Trophoblast cell (in vitro differentiated cells and primary cell): ENCODE measurements around the gene KIFAP3.
A peak's percentile ranks its signal among the peaks of the same experiment; 100 is the strongest.

Source experiments
- DNase-seq, 2 donors: peaks; one replicate each; pipeline ENCODE4 v3.0.0-alpha.2; 2016
- H2AFZ ChIP-seq: 2 replicates; pipeline ENCODE4 v1.6.1; 2013; ENCODE audit warnings: low read length, moderate library complexity, mild to moderate bottlenecking; ENCODE audit not compliant: insufficient read depth, poor library complexity
- H2AK5ac ChIP-seq: 2 replicates; pipeline ENCODE4 v1.6.1; 2013; ENCODE audit warnings: mild to moderate bottlenecking, low read length
- H2BK120ac ChIP-seq: 2 replicates; pipeline ENCODE4 v1.6.1; 2013; ENCODE audit warnings: low read length, mild to moderate bottlenecking, moderate library complexity; ENCODE audit not compliant: insufficient read depth, poor library complexity
- H2BK12ac ChIP-seq: 2 replicates; pipeline ENCODE4 v1.6.1; 2013; ENCODE audit warnings: mild to moderate bottlenecking, low read length, moderate library complexity
- H2BK5ac ChIP-seq: 2 replicates; pipeline ENCODE4 v1.6.1; 2013; ENCODE audit warnings: low read length, low read depth, moderate library complexity, mild to moderate bottlenecking; ENCODE audit not compliant: poor library complexity
- H3K14ac ChIP-seq: 2 replicates; pipeline ENCODE4 v1.6.1; 2013; ENCODE audit warnings: mild to moderate bottlenecking, low read length
- H3K18ac ChIP-seq: 2 replicates; pipeline ENCODE4 v1.6.1; 2013; ENCODE audit warnings: mild to moderate bottlenecking, low read length
- H3K23ac ChIP-seq: 2 replicates; pipeline ENCODE4 v1.6.1; 2013; ENCODE audit warnings: low read length
- H3K27ac ChIP-seq: 2 replicates; pipeline ENCODE4 v1.5.1; 2013; ENCODE audit warnings: low read depth, mild to moderate bottlenecking, inconsistent platforms, low read length, moderate library complexity
- H3K27me3 ChIP-seq: 2 replicates; pipeline ENCODE4 v1.6.1; 2013; ENCODE audit warnings: inconsistent platforms, mild to moderate bottlenecking, low read length, moderate library complexity; ENCODE audit not compliant: insufficient read depth
- H3K36me3 ChIP-seq, 2 experiments: 1 replicate in 1 of 2; 2 replicates in 1 of 2; pipeline ENCODE4 v1.6.1; 2013; ENCODE audit warnings: low read length in 2 of 2, mild to moderate bottlenecking in 2 of 2, moderate library complexity in 1 of 2; ENCODE audit not compliant: insufficient read depth in 2 of 2, control insufficient read depth in 1 of 2
- H3K4ac ChIP-seq: 2 replicates; pipeline ENCODE4 v1.6.1; 2013; ENCODE audit warnings: low read depth, mild to moderate bottlenecking, low read length, moderate library complexity
- H3K4me1 ChIP-seq, 2 experiments: 1 replicate in 1 of 2; 2 replicates in 1 of 2; pipeline ENCODE4 v1.6.1; 2013; ENCODE audit warnings: low read length in 2 of 2, mild to moderate bottlenecking in 2 of 2, moderate library complexity in 1 of 2; ENCODE audit not compliant: insufficient read depth in 2 of 2, control insufficient read depth in 1 of 2
- H3K4me2 ChIP-seq: 2 replicates; pipeline ENCODE4 v1.6.1; 2013; ENCODE audit warnings: inconsistent platforms, mild to moderate bottlenecking, low read length, moderate library complexity
- H3K4me3 ChIP-seq: 2 replicates; pipeline ENCODE4 v1.5.1; 2013; ENCODE audit warnings: mild to moderate bottlenecking, low read depth, low read length, inconsistent platforms
- H3K79me1 ChIP-seq: one replicate; pipeline ENCODE4 v1.6.1; 2013; ENCODE audit warnings: low read length
- H3K79me2 ChIP-seq: 2 replicates; pipeline ENCODE4 v1.6.1; 2013; ENCODE audit warnings: low read length, mild to moderate bottlenecking; ENCODE audit not compliant: control insufficient read depth, insufficient read depth, poor library complexity
- H3K9ac ChIP-seq: 2 replicates; pipeline ENCODE4 v1.6.1; 2013; ENCODE audit warnings: mild to moderate bottlenecking, low read length
- H3K9me3 ChIP-seq: 2 replicates; pipeline ENCODE4 v1.6.1; 2013; ENCODE audit warnings: low read depth, mild to moderate bottlenecking, control low read depth, inconsistent platforms, low read length; ENCODE audit not compliant: insufficient read depth
- H4K12ac ChIP-seq: 2 replicates; pipeline ENCODE4 v1.6.1; 2013; ENCODE audit warnings: low read depth, mild to moderate bottlenecking, low read length, moderate library complexity
- H4K8ac ChIP-seq: 2 replicates; pipeline ENCODE4 v1.6.1; 2013; ENCODE audit warnings: low read depth, mild to moderate bottlenecking, low read length, moderate library complexity
- H4K91ac ChIP-seq: one replicate; pipeline ENCODE4 v1.6.1; 2013; ENCODE audit warnings: low read depth, mild to moderate bottlenecking, low read length, moderate library complexity
- WGBS: extraction: QIAGEN DNeasy Blood & Tissue Kit; methylation state at CpG from one replicate; pipeline ENCODE4 v1.1.7; 2013; ENCODE audit warnings: missing lambda C conversion rate; ENCODE audit not compliant: insufficient read length, insufficient coverage; ENCODE audit errors: extremely low coverage; 5-methylcytosine and 5-hydroxymethylcytosine counted together

Gene KIFAP3

DNA sequence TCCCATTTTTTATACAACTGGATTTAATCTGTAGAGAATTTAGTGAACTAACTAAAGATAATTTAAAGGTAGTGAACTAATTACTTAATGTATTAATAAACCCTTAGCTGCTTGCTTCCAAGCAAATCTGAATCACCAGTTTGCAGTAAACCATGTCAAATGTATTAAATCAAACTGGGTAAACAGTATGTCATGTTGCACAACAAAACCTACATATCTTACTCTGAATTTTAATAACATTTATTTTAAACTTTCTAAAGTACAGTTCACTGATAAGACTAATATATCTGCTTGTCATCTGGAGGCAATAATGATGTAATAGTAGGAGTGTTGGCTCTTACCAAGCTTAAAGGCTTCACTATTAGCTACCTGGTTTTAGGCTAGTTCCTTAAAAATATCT lies 128.3 kb downstream of the KIFAP3 start:
- Histone ChIP-seq H3K9ac (no peak overlapping the region), H3K79me2 (peaks cover 3% of the 10 kb centered on the region), H3K27me3 (no peaks in the 10 kb centered on the region), H2BK5ac (no peak overlapping the region), H4K91ac (no peak overlapping the region), H3K4me2 (no peak overlapping the region), H3K23ac (no peak overlapping the region), H3K9me3 (peaks cover 1% of the 10 kb centered on the region), H3K18ac (no peak overlapping the region), H2BK120ac (no peak overlapping the region), H3K27ac (no peak overlapping the region), H4K12ac (no peak overlapping the region), H4K8ac (no peak overlapping the region), H2BK12ac (no peak overlapping the region), H2AFZ (no peak overlapping the region), H2AK5ac (no peak overlapping the region), H3K14ac (no peak overlapping the region), H3K4me1 (peaks cover 6 to 8% of the 10 kb centered on the region in 2 experiments), H3K79me1 (peaks cover 16% of the 10 kb centered on the region), H3K4me3 (no peak overlapping the region), H3K36me3 (peaks cover 11% of the 10 kb centered on the region in 2 experiments), H3K4ac (no peak overlapping the region)
- DNase-seq, result no peak

DNA sequence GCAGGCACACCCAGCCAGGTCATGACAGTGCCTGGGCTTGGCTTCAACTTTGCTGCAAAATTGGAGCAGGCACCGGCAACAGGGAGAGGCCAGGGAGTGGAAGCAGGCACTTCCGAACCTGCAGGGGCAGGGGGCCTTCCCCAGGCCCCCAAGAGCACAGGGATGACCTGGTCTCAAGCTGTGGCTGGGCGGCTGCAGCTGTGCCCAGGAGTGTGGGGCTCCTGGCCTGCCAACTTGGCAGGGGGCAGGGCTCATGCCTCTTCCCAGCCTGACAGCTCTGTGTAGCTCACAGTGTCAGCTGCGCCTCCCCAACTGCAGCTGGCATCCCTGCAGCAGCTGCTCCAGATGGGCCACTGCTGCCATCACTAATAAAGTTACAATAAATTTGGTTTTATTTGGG lies 129.3 kb downstream of the KIFAP3 start:
- no peak overlapping the region for H3K9ac ChIP-seq
- peak overlapping the region; percentile 96 for H4K91ac ChIP-seq
- peak overlapping the region; percentile 42 for H4K8ac ChIP-seq
- H4K12ac ChIP-seq, result no peak overlapping the region
- no peak overlapping the region for H2AFZ ChIP-seq
- peak overlapping the region; percentile 51 for H2BK12ac ChIP-seq
- peak overlapping the region; percentile 29 for H3K18ac ChIP-seq
- peaks cover 11 to 13% of the 10 kb centered on the region in 2 experiments for H3K36me3 ChIP-seq
- peaks cover 8% of the 10 kb centered on the region in 2 experiments for H3K4me1 ChIP-seq
- peaks cover 1% of the 10 kb centered on the region for H3K9me3 ChIP-seq
- peak overlapping the region; percentile 76 for H2AK5ac ChIP-seq
- peaks cover 3% of the 10 kb centered on the region for H3K79me2 ChIP-seq
- H3K27ac ChIP-seq, result no peak overlapping the region
- no peak overlapping the region for H3K4ac ChIP-seq
- no peak overlapping the region for H3K4me2 ChIP-seq
- H3K4me3 ChIP-seq, result no peak overlapping the region
- peak overlapping the region; percentile 39 for H3K14ac ChIP-seq
- no CpG with 5 or more reads among the region's 4 CpGs for WGBS
- peak overlapping the region; percentile 59 for H2BK5ac ChIP-seq
- peaks cover 19% of the 10 kb centered on the region for H3K79me1 ChIP-seq
- no peaks in the 10 kb centered on the region for H3K27me3 ChIP-seq
- H3K23ac ChIP-seq, result no peak overlapping the region
- H2BK120ac ChIP-seq, result peak overlapping the region; percentile 81
- DNase-seq, result no peak

DNA sequence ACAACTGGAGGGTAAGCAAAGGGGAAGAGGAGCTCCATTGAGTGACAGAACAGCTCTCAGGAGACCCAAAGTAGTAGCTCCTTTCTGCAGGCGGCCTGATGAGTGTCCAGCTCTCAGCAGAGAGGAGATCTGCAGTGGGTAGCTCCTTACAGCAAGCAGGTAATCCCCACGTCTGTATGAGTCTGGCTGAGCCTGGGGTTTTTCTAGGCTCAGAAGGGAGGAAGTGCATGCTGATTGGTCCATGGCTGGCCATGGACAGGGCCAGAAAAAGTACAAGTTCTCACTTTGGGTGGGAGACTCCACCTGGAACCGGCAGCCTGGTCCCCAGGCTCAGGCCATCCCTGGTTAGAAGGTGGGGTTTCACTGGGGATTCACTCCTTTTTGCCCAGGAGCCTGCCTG lies 129.9 kb downstream of the KIFAP3 start:
- no CpG with 5 or more reads among the region's 3 CpGs for WGBS
- Histone ChIP-seq H4K12ac (no peak overlapping the region), H4K8ac (peak overlapping the region; percentile 8), H2AK5ac (no peak overlapping the region), H3K27ac (no peak overlapping the region), H3K4me1 (peaks cover 8% of the 10 kb centered on the region in 2 experiments), H3K36me3 (peaks cover 11 to 13% of the 10 kb centered on the region in 2 experiments), H2BK12ac (peak overlapping the region; percentile 59), H3K18ac (peak overlapping the region; percentile 92), H3K27me3 (no peaks in the 10 kb centered on the region), H3K4me3 (no peak overlapping the region), H3K23ac (no peak overlapping the region), H4K91ac (peak overlapping the region; percentile 96), H3K79me1 (peaks cover 19% of the 10 kb centered on the region), H3K14ac (no peak overlapping the region), H2BK5ac (peak overlapping the region; percentile 38), H3K9ac (no peak overlapping the region), H2BK120ac (peak overlapping the region; percentile 86), H2AFZ (no peak overlapping the region), H3K9me3 (peaks cover 1% of the 10 kb centered on the region), H3K79me2 (peaks cover 3% of the 10 kb centered on the region), H3K4me2 (no peak overlapping the region), H3K4ac (no peak overlapping the region)
- DNase-seq, result no peak

DNA sequence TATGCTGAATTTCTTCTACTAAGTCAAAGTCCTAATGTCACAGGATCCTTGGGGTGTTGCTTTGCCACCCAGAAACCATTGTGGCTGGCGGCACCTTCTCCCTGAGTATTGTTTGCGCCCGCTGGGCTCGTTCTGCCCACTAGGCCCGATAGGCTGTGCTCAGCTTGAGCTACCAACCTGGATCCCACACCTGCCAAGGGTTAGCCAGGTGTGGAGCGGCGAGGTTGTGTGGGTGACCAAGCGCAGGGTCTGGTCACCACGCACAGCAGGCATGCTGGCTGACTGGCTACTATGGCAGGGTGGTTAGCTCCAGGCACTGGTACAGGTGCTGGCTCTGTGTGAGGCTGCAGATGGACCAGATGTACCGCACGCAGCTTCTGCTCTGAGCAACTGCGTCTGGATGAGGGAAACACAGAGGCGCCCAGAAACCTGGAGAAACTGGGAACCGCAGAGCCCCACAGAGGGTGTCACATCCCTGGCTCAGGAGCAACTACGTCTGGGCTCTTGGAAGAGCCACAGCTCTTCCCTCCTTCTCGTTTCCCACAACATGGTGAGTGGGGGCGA lies 130.4 kb downstream of the KIFAP3 start:
- H2AFZ ChIP-seq, result peak overlapping the region; percentile 75
- WGBS, result no CpG with 5 or more reads among the region's 17 CpGs

More for the DNA sequence above, 130.4 kb downstream of the KIFAP3 start:
- H4K91ac ChIP-seq, result peak overlapping the region; percentile 96
- peak overlapping the region; percentile 3 for H3K4ac ChIP-seq
- no peak overlapping the region for H3K9ac ChIP-seq
- peak overlapping the region; percentile 88 for H4K8ac ChIP-seq
- H3K79me2 ChIP-seq, result peaks cover 3% of the 10 kb centered on the region
- H3K4me1 ChIP-seq, result peaks cover 8% of the 10 kb centered on the region in 2 experiments
- H2BK12ac ChIP-seq, result peak overlapping the region; percentile 98
- peak overlapping the region; percentile 97 for H3K14ac ChIP-seq
- peaks cover 11 to 13% of the 10 kb centered on the region in 2 experiments for H3K36me3 ChIP-seq
- peaks cover 1% of the 10 kb centered on the region for H3K9me3 ChIP-seq
- H3K23ac ChIP-seq, result no peak overlapping the region
- no peak overlapping the region for H3K4me3 ChIP-seq
- no peaks in the 10 kb centered on the region for H3K27me3 ChIP-seq
- peaks cover 19% of the 10 kb centered on the region for H3K79me1 ChIP-seq
- H3K18ac ChIP-seq, result peak overlapping the region; percentile 92
- no peak overlapping the region for H3K27ac ChIP-seq
- peak overlapping the region; percentile 86 for H2BK120ac ChIP-seq
- H4K12ac ChIP-seq, result peak overlapping the region; percentile 5
- DNase-seq, result no peak
- no peak overlapping the region for H3K4me2 ChIP-seq
- peak overlapping the region; percentile 60 for H2BK5ac ChIP-seq
- H2AK5ac ChIP-seq, result peak overlapping the region; percentile 73
